H9 (cell line): Measurements from ENCODE around the gene PTER. TPM values are rescaled to one million over a fixed set of nuclear protein-coding genes. Genes with fewer than 3 reads are reported as not detected.

Experiments
- DNase-seq: peaks from one replicate; pipeline ENCODE4 v3.0.0-alpha.2; 2017
- H2AFZ ChIP-seq: one replicate; pipeline ENCODE4 v1.6.1; 2013; ENCODE audit warnings: mild to moderate bottlenecking, low read length, control low read depth, moderate library complexity
- H2AK5ac ChIP-seq: 2 replicates; pipeline ENCODE4 v1.6.1; 2013; ENCODE audit warnings: low read length, control low read depth, mixed read lengths; ENCODE audit not compliant: insufficient read length
- H2BK120ac ChIP-seq: one replicate; pipeline ENCODE4 v1.6.1; 2013; ENCODE audit warnings: low read depth, mild to moderate bottlenecking, low read length, control low read depth, inconsistent platforms; ENCODE audit not compliant: poor library complexity, severe bottlenecking
- H2BK12ac ChIP-seq: 2 replicates; pipeline ENCODE4 v1.6.1; 2013; ENCODE audit warnings: low read length, control low read depth, mixed read lengths, low read depth; ENCODE audit not compliant: insufficient read length
- H2BK15ac ChIP-seq: 2 replicates; pipeline ENCODE4 v1.6.1; 2013; ENCODE audit warnings: low read depth, low read length, control low read depth
- H2BK20ac ChIP-seq: one replicate; pipeline ENCODE4 v1.6.1; 2013; ENCODE audit warnings: low read depth, mild to moderate bottlenecking, low read length, control low read depth, inconsistent platforms; ENCODE audit not compliant: poor library complexity, severe bottlenecking
- H2BK5ac ChIP-seq: 2 replicates; pipeline ENCODE4 v1.6.1; 2013; ENCODE audit warnings: low read length, control low read depth, mixed read lengths; ENCODE audit not compliant: insufficient read length
- H3K14ac ChIP-seq: 2 replicates; pipeline ENCODE4 v1.6.1; 2013; ENCODE audit warnings: low read length, control low read depth; ENCODE audit not compliant: insufficient read depth
- H3K18ac ChIP-seq: 2 replicates; pipeline ENCODE4 v1.6.1; 2013; ENCODE audit warnings: low read depth, mild to moderate bottlenecking, mixed read lengths, low read length, control low read depth; ENCODE audit not compliant: insufficient read length
- H3K23ac ChIP-seq: 2 replicates; pipeline ENCODE4 v1.6.1; 2013; ENCODE audit warnings: low read length, control low read depth, mixed read lengths, low read depth; ENCODE audit not compliant: insufficient read length
- H3K23me2 ChIP-seq: 2 replicates; pipeline ENCODE4 v1.6.1; 2013; ENCODE audit warnings: low read depth, mild to moderate bottlenecking, mixed read lengths, low read length, control low read depth; ENCODE audit not compliant: insufficient read length, poor library complexity, severe bottlenecking
- H3K27ac ChIP-seq: 2 replicates; pipeline ENCODE4 v1.5.1; 2013; ENCODE audit warnings: low read length, control low read depth, mixed read lengths, low read depth; ENCODE audit not compliant: insufficient read length
- H3K27me3 ChIP-seq: 2 replicates; pipeline ENCODE4 v1.6.1; 2013; ENCODE audit warnings: low read length, control low read depth, inconsistent platforms; ENCODE audit not compliant: insufficient read depth
- H3K4ac ChIP-seq: 2 replicates; pipeline ENCODE4 v1.6.1; 2013; ENCODE audit warnings: low read depth, mild to moderate bottlenecking, control low read depth, inconsistent platforms, low read length, moderate library complexity
- H3K4me1 ChIP-seq: 2 replicates; pipeline ENCODE4 v1.6.1; 2013; ENCODE audit warnings: low read length, control low read depth, inconsistent platforms; ENCODE audit not compliant: insufficient read depth
- H3K4me2 ChIP-seq: 2 replicates; pipeline ENCODE4 v1.6.1; 2013; ENCODE audit warnings: low read length, control low read depth, mixed read lengths; ENCODE audit not compliant: insufficient read length, insufficient read depth
- H3K56ac ChIP-seq: 2 replicates; pipeline ENCODE4 v1.6.1; 2013; ENCODE audit warnings: low read depth, mild to moderate bottlenecking, mixed read lengths, low read length, control low read depth; ENCODE audit not compliant: insufficient read length
- H3K79me1 ChIP-seq: 2 replicates; pipeline ENCODE4 v1.6.1; 2013; ENCODE audit warnings: low read depth, mild to moderate bottlenecking, moderate library complexity, low read length, control low read depth, inconsistent platforms; ENCODE audit not compliant: insufficient read depth, poor library complexity, severe bottlenecking
- H3K79me2 ChIP-seq: 2 replicates; pipeline ENCODE4 v1.6.1; 2013; ENCODE audit warnings: low read length, control low read depth, inconsistent platforms; ENCODE audit not compliant: insufficient read depth
- H3K9ac ChIP-seq: 2 replicates; pipeline ENCODE4 v1.6.1; 2013; ENCODE audit warnings: low read length, control low read depth, mixed read lengths; ENCODE audit not compliant: insufficient read length; ENCODE audit errors: extremely low read depth
- H3K9me3 ChIP-seq: one replicate; pipeline ENCODE4 v1.6.1; 2013; ENCODE audit warnings: low read depth, low read length, inconsistent platforms; ENCODE audit not compliant: control insufficient read depth
- H3T11ph ChIP-seq: one replicate; pipeline ENCODE4 v1.6.1; 2013; ENCODE audit warnings: mild to moderate bottlenecking, low read length, control low read depth, inconsistent platforms
- H4K20me1 ChIP-seq: one replicate; pipeline ENCODE4 v1.6.1; 2013; ENCODE audit not compliant: control insufficient read depth, insufficient read length, insufficient read depth
- H4K5ac ChIP-seq: 2 replicates; pipeline ENCODE4 v1.6.1; 2013; ENCODE audit warnings: low read depth, mild to moderate bottlenecking, mixed read lengths, low read length, control low read depth; ENCODE audit not compliant: insufficient read length
- H4K8ac ChIP-seq: replicated peaks from 2 replicates; pipeline ENCODE4 v1.6.1; 2013; ENCODE audit warnings: low read length, control low read depth, mixed read lengths, low read depth; ENCODE audit not compliant: insufficient read length
- H4K91ac ChIP-seq: 2 replicates; pipeline ENCODE4 v1.6.1; 2013; ENCODE audit warnings: low read depth, mild to moderate bottlenecking, moderate library complexity, mixed read lengths, low read length, control low read depth; ENCODE audit not compliant: insufficient read length
- H3K27ac Mint-ChIP-seq, 3 experiments: 2 replicates in 2 of 3; 3 replicates in 1 of 3; pipeline ENCODE4 v1.8.0; 2020 to 2021; ENCODE audit warnings: mixed read lengths in 3 of 3, mild to moderate bottlenecking in 1 of 3, moderate library complexity in 1 of 3
- H3K27me3 Mint-ChIP-seq: 2 replicates; pipeline ENCODE4 v1.8.0; 2021; ENCODE audit warnings: low read depth, mild to moderate bottlenecking, moderate library complexity, mixed read lengths
- H3K36me3 Mint-ChIP-seq, 3 experiments: 2 replicates in 2 of 3; 3 replicates in 1 of 3; pipeline ENCODE4 v1.8.0; 2020 to 2021; ENCODE audit warnings: low read depth in 3 of 3, mixed read lengths in 3 of 3; ENCODE audit not compliant: insufficient read depth in 1 of 3
- H3K4me1 Mint-ChIP-seq, 2 experiments: 2 replicates each; pipeline ENCODE4 v1.8.0; 2020; ENCODE audit warnings: mixed read lengths in 2 of 2
- H3K4me3 Mint-ChIP-seq, 2 experiments: 2 replicates in 1 of 2; 3 replicates in 1 of 2; pipeline ENCODE4 v1.8.0; 2020 to 2021; ENCODE audit warnings: mild to moderate bottlenecking in 2 of 2, mixed read lengths in 2 of 2, moderate library complexity in 1 of 2
- H3K9me3 Mint-ChIP-seq, 2 experiments: 2 replicates in 1 of 2; 3 replicates in 1 of 2; pipeline ENCODE4 v1.8.0; 2020; ENCODE audit warnings: mild to moderate bottlenecking in 2 of 2, mixed read lengths in 2 of 2, moderate library complexity in 1 of 2
- WGBS: extraction: QIAGEN DNeasy Blood & Tissue Kit; methylation state at CpG from one replicate; pipeline ENCODE4 v1.1.7; 2013; ENCODE audit warnings: missing lambda C conversion rate, low lambda C conversion rate, mixed read lengths; ENCODE audit not compliant: insufficient read length; ENCODE audit errors: extremely low coverage; 5-methylcytosine and 5-hydroxymethylcytosine counted together
- total RNA-seq: library from RNA; stranded (reverse); gene quantifications from 2 replicates; pipeline ENCODE4 v1.2.1, GENCODE V29; 2021
- TF ChIP-seq, protein P1 (sequence below): fragments of 200-600 bp; sonication (generic); conservative IDR thresholded peaks from 3 replicates; pipeline ENCODE4 v1.8.0; 2021; ENCODE audit warnings: antibody characterized with exemption, mild to moderate bottlenecking

The PTER gene
- total RNA-seq, 1 experiment from 2014 or later: 10.1 TPM

DNA sequence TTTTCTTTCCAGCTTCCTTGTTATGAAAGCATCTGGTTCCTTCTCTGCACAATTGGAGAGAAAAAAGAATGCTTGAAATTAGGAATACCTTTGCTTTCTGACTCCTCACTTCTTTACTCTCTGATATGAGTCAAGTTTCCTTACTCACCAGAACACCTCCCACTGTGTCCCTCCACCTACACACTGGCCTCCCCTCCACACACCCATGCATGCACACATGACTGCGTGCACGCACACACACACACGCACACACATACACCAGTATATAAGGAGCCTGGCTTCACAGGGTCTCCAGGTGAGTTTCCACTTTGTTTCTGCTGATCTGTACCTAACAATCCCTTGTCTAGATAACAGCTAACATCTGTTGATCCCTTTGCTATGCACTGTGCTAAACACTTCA, 11.4 kb upstream of the PTER start:
- Mint-ChIP-seq H3K27ac (peak overlapping the region in 1 of 3 experiments; percentile 6; a peak in 1 of 7 replicates), H3K4me1 (peaks cover 20 to 27% of the 10 kb centered on the region in 2 experiments), H3K4me3 (no peak overlapping the region), H3K36me3 (peaks cover 5 to 8% (median 6%) of the 10 kb centered on the region in 3 experiments), H3K27me3 (no peaks in the 10 kb centered on the region), H3K9me3 (peaks cover 7 to 11% of the 10 kb centered on the region in 2 experiments)
- H3K4me2 ChIP-seq: no peak overlapping the region
- H4K91ac ChIP-seq: no peak overlapping the region
- H4K20me1 ChIP-seq: no peaks in the 10 kb centered on the region
- no peak overlapping the region for H3K27ac ChIP-seq
- H3K27me3 ChIP-seq: no peaks in the 10 kb centered on the region
- H3K79me1 ChIP-seq: no peaks in the 10 kb centered on the region
- no peak overlapping the region for H3T11ph ChIP-seq
- H2BK20ac ChIP-seq: no peak overlapping the region
- no peaks in the 10 kb centered on the region for H3K23me2 ChIP-seq
- no peak overlapping the region for H2BK12ac ChIP-seq
- H4K8ac ChIP-seq: no peak overlapping the region
- no peak overlapping the region for H3K4ac ChIP-seq
- no peak overlapping the region for H3K9ac ChIP-seq
- no peak overlapping the region for H3K18ac ChIP-seq
- H3K14ac ChIP-seq: no peak overlapping the region
- WGBS: no CpG with 5 or more reads among the region's 3 CpGs
- H2BK120ac ChIP-seq: no peak overlapping the region
- peaks cover 2% of the 10 kb centered on the region; the same call in 1 of the 2 replicates for H3K4me1 ChIP-seq
- H3K56ac ChIP-seq: no peak overlapping the region
- no peaks in the 10 kb centered on the region for H3K9me3 ChIP-seq
- TF ChIP-seq, protein P1, sequence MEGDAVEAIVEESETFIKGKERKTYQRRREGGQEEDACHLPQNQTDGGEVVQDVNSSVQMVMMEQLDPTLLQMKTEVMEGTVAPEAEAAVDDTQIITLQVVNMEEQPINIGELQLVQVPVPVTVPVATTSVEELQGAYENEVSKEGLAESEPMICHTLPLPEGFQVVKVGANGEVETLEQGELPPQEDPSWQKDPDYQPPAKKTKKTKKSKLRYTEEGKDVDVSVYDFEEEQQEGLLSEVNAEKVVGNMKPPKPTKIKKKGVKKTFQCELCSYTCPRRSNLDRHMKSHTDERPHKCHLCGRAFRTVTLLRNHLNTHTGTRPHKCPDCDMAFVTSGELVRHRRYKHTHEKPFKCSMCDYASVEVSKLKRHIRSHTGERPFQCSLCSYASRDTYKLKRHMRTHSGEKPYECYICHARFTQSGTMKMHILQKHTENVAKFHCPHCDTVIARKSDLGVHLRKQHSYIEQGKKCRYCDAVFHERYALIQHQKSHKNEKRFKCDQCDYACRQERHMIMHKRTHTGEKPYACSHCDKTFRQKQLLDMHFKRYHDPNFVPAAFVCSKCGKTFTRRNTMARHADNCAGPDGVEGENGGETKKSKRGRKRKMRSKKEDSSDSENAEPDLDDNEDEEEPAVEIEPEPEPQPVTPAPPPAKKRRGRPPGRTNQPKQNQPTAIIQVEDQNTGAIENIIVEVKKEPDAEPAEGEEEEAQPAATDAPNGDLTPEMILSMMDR: no peak
- DNase-seq: peak; percentile 4
- H4K5ac ChIP-seq: no peak overlapping the region
- H3K23ac ChIP-seq: no peak overlapping the region
- no peak overlapping the region for H2BK5ac ChIP-seq
- no peak overlapping the region for H2AK5ac ChIP-seq
- H2BK15ac ChIP-seq: no peak overlapping the region
- no peak overlapping the region for H2AFZ ChIP-seq
- H3K79me2 ChIP-seq: no peaks in the 10 kb centered on the region
